CD1c-positive myeloid dendritic cell (primary cell): ENCODE data around the gene LIMCH1.
A peak's percentile ranks its signal among the peaks of the same experiment; 100 is the strongest.

ENCODE experiments used
- DNase-seq: peaks from one replicate; pipeline ENCODE4 v3.0.0-alpha.2; 2016; ENCODE audit errors: extremely low spot score

LIMCH1 gene

DNA sequence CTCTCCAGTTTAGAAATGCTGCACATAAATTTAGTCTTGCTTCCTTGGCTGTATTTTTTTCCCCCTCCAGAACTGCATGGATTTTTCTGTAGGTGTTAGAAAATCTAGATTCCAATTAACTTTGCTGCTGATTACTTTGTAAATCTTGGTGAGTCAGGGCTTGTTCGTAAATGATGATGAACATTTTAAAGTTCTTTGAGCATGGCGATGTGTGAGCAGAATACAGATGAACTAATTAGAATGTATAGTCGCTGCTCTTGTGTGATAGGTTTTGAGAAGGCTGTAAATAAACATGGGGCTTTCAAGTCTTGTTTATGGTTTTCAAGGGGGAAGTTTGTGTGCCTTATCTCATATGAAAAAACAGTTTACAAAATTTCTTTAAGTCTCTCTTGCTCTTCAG lies 23.3 kb downstream of the LIMCH1 start:
- DNase-seq = no peak

DNA sequence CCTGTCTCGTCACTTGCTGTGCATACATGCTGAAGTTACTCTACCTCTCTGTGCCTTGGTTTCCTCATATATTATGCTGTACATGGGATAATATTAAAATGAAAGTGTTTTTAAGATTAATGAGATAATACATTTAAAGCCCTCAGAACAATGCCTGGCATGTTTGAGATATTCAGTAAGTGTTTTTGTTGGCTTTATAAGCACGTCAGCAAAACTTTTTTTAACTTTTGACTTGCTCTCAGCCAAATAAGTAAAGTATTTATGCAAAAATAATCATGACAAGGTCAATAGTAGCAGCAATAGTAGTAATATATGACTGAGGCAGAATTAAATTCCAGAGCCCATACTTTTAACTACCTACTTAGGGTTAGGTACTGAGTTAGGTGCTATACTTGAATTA lies 29.2 kb downstream of the LIMCH1 start:
- DNase-seq = no peak

- DNase-seq = no peak
Observed at GRCh38 chr4:41568363-41568762, 30.4 kb downstream of the LIMCH1 start.

GRCh38 chr4:41569961-41570360 lies 32.0 kb downstream of the LIMCH1 start:
- DNase-seq = no peak

DNA sequence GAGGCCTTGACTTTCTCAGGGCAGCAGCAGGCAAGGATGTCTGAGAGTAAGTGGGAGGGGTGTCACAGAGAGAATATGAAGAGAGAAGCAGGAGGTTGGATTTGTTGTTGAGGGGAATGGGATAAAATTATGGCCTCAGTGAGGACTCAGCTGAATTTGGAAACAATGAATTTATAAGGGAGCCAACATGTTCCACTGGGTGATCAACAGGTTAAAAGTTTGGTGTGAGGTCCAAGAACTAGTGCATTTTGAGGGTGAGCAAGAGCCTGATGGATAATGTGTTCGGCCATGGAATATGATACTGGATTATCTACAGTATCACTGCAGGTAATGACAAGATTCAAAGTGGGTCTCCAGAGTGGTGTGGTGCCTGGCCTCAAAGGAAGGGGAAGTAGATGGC lies 33.5 kb downstream of the LIMCH1 start:
- DNase-seq = no peak

GRCh38 chr4:41572516-41572915 lies 34.6 kb downstream of the LIMCH1 start:
- peak; percentile 5 for DNase-seq

- DNase-seq = no peak
Observed at GRCh38 chr4:41572956-41573355, 35.0 kb downstream of the LIMCH1 start.

- no peak for DNase-seq
Observed at GRCh38 chr4:41573502-41574001, 35.6 kb downstream of the LIMCH1 start.

- DNase-seq = no peak
Observed at GRCh38 chr4:41575207-41575606, 37.2 kb downstream of the LIMCH1 start.

DNA sequence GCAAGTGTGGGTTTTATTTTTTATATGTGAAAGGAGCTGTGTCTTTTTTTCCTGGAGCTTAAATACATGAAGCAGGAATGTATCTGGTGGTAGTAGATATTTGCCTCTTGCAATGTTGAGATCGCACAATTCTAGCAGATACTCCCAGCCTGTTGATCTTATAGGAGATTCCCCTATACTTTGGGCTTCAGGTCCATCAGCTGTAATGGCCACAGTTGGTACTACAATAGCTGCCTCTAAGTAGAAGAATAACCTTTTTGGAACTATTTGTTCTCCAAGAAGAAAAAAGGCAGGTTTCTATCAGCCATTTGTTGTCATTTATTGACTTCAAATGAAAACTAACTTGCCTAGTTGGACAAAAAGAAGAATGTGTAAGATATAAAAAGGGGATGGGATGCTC lies 37.7 kb downstream of the LIMCH1 start:
- DNase-seq = no peak

GRCh38 chr4:41579043-41579442 lies 41.1 kb downstream of the LIMCH1 start:
- no peak for DNase-seq

DNA sequence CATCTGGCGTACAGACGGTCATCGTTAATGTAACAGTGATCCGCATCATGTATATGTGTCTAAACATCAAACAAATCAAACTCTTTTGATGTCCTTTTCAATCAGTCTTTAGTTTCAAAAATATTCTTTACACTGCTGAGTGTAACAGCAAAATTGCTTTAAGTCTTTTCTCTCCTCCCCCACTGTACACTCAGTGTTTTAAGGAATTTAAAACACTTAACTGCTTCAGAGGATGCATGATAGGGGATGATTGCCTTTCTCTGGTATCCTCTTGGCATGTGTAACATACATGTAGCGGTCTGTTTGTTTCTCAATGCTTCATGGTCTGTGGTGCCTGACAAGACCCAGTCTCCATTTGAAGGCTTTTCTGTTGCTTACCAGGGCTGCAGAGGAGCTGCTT lies 41.6 kb downstream of the LIMCH1 start:
- DNase-seq = no peak

GRCh38 chr4:41580007-41580406 lies 42.0 kb downstream of the LIMCH1 start:
- no peak for DNase-seq

GRCh38 chr4:41586675-41587225 lies 48.8 kb downstream of the LIMCH1 start:
- DNase-seq = no peak

DNA sequence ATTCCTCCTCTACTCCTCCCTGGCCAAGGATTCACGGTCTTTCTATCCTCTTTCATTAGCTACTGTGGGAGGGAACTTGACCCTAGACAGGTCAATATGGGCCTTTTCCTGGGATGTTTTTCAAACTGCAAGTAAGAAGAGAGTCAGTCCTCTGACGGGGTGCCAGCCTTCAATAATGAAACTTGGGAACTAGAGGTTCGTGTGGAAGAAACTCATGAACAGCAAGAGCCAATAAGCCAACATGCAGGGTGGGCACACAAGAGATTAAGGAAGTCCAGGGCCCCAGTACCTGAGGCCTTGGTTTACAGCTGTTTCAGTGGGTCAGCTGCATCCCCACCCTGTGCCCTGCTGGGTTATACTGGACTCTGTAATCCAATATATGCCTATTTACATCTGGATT lies 49.3 kb downstream of the LIMCH1 start:
- DNase-seq = no peak

DNA sequence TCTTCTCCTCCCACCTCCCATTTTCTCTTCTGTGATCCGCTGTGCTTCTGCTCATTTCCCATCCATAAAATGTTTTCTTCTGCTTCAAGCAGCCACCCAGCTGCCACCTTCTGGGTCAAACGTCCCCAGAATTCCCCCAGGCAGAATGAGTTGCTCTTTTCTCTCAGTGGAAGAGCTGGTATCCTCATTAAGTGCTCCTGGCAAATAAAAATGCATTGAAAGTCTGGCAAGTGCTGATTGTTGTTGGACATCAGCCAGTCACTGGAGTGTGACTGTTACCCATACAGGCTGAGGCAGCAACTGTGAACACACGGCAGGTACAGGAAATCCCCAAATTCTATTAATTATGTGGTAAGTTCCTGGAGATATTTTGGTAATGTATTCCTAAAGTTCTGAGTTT lies 52.6 kb downstream of the LIMCH1 start:
- no peak for DNase-seq

GRCh38 chr4:41594432-41594831 lies 56.5 kb downstream of the LIMCH1 start:
- DNase-seq = no peak

GRCh38 chr4:41597494-41597893 lies 59.5 kb downstream of the LIMCH1 start:
- DNase-seq = no peak

- DNase-seq = no peak
Observed at GRCh38 chr4:41598580-41598979, 60.6 kb downstream of the LIMCH1 start.

DNA sequence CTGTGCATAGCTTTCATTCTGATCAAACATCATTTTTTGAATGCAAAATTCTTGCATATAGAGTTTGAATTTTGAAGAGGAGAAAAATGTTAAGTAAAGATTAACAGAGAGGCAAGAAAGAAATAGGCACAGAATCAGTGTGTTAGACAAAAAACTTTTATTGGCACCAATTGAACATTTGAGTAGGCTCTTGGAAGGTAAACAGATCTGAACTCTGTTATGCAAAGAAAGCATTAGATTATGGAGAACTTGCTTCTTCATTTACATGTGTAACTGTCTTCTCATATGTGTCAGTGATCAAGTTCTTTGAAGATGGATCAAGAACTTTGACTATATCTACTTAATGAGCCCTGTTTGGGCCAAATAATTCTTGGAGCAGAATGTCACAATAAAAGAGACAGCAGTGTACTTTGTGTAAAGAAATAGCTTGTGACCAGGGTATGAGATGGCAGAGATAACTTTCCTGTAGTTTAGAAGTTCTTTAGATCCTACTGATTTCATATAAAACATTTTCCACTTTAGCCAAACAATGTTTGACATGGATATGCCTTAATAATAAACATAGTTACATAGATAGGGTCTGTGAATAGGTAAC lies 61.3 kb downstream of the LIMCH1 start:
- DNase-seq = no peak

- DNase-seq = no peak
Observed at GRCh38 chr4:41600243-41600912, 62.4 kb downstream of the LIMCH1 start.

GRCh38 chr4:41601025-41601424 lies 63.1 kb downstream of the LIMCH1 start:
- no peak for DNase-seq

DNA sequence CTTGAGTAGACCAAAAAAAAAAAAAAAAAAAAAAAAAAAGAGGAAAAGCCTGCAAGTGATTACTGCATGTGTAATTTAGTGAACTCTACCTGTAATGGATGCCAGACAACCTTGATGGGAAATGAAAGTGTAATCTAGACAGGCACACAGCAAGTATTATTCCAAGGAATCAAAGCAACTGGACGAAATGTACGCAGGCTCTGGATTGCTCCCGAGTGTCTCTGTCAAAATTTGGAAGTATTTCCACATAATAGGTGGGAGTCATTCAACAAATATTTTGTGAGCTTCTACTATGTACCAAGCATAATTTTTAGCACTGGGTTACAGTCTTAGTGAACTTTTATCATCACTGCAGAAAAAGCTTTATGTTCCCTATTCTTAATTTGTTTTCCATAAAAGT lies 64.2 kb downstream of the LIMCH1 start:
- no peak for DNase-seq
